Measurements from ENCODE around the gene GFRA4.
"Not testable (repeated sequence)": the region's sequence is repeated elsewhere in the genome, so short reads cannot be mapped to it uniquely, and the experiment has no call there.

GFRA4 gene

DNA sequence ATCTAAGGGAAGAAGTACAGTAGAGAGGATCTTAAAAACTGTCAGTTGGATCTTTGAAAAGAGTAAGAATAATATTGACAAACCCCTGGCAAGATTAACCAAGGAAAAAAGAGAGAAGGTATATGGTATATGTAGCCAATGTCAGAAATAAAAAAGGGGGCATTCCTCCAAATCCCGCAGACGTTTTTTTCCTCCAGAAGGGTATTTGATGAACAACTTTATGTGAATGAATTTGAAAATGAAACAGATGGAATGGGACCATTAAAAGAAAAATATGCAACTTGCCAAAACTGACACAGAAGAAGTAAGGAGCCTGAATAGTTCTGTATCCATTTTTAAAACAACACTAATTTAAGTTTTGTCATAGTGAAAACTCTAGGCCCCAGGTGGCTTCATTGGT lies 35.7 kb downstream of the GFRA4 start:
- no peaks in the 10 kb centered on the region for H3K27me3 ChIP-seq (ENCODE audit: low read depth, low read length)
- H3K27ac ChIP-seq (ENCODE audit: low read length) = no peak overlapping the region
- peaks cover 9 to 26% of the 10 kb centered on the region in 2 donors for H3K36me3 ChIP-seq (ENCODE audit: control insufficient read depth in 1 of 2, insufficient read depth in 2 of 2, low read length in 2 of 2)
- no peak overlapping the region for H3K4me3 ChIP-seq (ENCODE audit: low read depth in 1 of 2, low read length in 2 of 2)
- H3K4me1 ChIP-seq (ENCODE audit: control insufficient read depth in 1 of 2, insufficient read depth in 2 of 2, low read length in 2 of 2) = no peaks in the 10 kb centered on the region
- no peaks in the 10 kb centered on the region for H3K9me3 ChIP-seq (ENCODE audit: control insufficient read depth in 1 of 2, low read length in 2 of 2)

DNA sequence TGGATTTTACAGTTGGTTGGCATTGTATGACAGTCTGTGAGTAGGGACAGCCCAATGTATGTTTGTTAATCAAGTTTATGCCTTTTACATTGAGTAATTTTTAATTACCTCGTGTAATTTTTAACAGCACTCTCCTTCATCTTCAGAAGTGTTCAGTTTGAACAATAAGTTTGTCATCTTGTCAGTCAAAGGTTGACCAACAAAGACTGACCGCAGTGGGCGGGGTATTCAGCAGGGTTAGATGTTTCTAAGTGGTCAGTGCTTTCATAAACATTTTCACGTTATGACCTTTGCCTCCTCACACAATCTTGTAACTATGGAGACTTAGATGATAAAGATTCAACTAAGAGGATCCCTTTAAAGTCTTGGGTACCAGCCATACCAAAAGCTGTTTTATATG lies 40.8 kb downstream of the GFRA4 start:
- no peak overlapping the region for H3K4me3 ChIP-seq (ENCODE audit: low read depth in 1 of 2, low read length in 2 of 2)
- H3K27ac ChIP-seq (ENCODE audit: low read length) = no peak overlapping the region
- H3K4me1 ChIP-seq (ENCODE audit: control insufficient read depth in 1 of 2, insufficient read depth in 2 of 2, low read length in 2 of 2) = no peaks in the 10 kb centered on the region
- no peaks in the 10 kb centered on the region for H3K9me3 ChIP-seq (ENCODE audit: control insufficient read depth in 1 of 2, low read length in 2 of 2)
- H3K36me3 ChIP-seq (ENCODE audit: control insufficient read depth in 1 of 2, insufficient read depth in 2 of 2, low read length in 2 of 2) = peaks cover 18 to 21% of the 10 kb centered on the region in 2 donors
- no peaks in the 10 kb centered on the region for H3K27me3 ChIP-seq (ENCODE audit: low read depth, low read length)

DNA sequence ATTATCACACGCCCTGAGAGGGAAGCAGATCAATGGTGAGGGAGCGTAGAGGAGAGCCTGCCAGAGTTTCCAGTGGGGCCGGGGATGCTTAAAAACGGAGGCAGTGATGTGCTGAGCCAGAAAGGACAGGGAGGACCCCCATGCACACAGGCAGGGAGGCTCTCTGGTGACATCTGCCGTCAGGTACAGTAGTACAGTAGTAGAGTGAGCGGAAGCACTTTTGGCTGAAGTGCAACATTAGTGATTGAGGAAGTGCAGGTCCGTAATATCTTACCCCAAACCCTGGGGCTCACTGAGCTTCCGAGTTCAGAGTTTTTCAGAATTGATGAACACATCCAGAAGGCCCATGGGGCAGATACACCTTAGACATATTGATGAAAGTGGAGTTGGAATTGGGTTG lies 42.1 kb downstream of the GFRA4 start:
- no peaks in the 10 kb centered on the region for H3K9me3 ChIP-seq (ENCODE audit: control insufficient read depth in 1 of 2, low read length in 2 of 2)
- no peak overlapping the region for H3K4me3 ChIP-seq (ENCODE audit: low read depth in 1 of 2, low read length in 2 of 2)
- H3K4me1 ChIP-seq (ENCODE audit: control insufficient read depth in 1 of 2, insufficient read depth in 2 of 2, low read length in 2 of 2) = no peaks in the 10 kb centered on the region
- H3K27me3 ChIP-seq (ENCODE audit: low read depth, low read length) = no peaks in the 10 kb centered on the region
- H3K27ac ChIP-seq (ENCODE audit: low read length) = no peak overlapping the region
- H3K36me3 ChIP-seq (ENCODE audit: control insufficient read depth in 1 of 2, insufficient read depth in 2 of 2, low read length in 2 of 2) = peaks cover 21 to 25% of the 10 kb centered on the region in 2 donors

DNA sequence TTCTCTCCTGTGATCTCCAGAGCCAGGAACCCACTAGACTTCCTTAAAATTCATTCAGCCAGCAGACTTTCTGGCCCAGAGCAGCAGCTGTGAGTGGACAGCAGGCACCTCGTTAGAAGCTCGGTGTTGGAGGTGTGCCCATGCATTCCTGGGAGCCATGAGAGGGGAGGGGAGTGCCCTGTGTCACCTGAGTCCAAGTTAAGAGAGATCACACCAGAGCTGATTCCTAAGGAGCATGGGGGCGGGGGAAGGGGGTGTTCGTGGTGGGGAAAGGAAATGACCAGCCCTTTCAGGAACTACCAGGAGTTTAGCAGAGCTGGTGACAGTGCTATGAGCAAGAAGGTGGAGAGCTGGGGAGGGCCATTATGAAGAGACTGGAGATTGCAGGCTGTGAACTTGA lies 46.9 kb downstream of the GFRA4 start:
- Histone ChIP-seq H3K27me3 (ENCODE audit: low read depth, low read length) (no peaks in the 10 kb centered on the region), H3K27ac (ENCODE audit: low read length) (no peak overlapping the region), H3K4me1 (ENCODE audit: control insufficient read depth in 1 of 2, insufficient read depth in 2 of 2, low read length in 2 of 2) (no peaks in the 10 kb centered on the region), H3K4me3 (ENCODE audit: low read depth in 1 of 2, low read length in 2 of 2) (no peak overlapping the region), H3K36me3 (ENCODE audit: control insufficient read depth in 1 of 2, insufficient read depth in 2 of 2, low read length in 2 of 2) (peaks cover 9 to 25% of the 10 kb centered on the region in 2 donors), H3K9me3 (ENCODE audit: control insufficient read depth in 1 of 2, low read length in 2 of 2) (no peaks in the 10 kb centered on the region)

DNA sequence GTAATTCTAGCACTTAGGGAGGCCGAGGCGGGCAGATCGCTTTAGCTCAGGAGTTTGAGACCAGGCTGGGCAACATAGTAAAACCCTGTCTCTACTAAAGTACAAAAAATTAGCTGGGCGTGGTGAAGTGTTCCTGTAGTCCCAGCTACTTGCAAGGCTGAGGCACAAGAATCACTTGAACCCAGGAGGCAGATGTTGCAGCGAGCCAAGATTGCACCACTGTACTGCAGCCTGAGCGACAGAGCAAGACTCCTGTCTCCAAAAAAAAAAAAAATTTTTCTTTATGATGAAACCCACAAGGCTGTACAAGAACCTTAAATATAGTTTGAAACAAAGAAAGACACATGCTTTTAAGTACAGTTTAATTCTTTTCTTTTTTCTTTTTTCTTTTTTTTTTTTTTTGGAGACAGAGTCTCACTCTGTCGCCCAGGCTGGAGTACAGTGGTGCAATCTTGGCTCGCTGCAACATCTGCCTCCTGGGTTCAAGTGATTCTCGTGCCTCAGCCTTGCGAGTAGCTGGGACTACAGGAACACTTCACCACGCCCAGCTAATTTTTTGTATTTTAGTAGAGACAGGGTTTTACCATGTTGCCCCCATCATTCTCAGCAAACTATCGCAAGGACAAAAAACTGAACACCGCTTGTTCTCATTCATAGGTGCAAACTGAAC lies 47.9 kb downstream of the GFRA4 start:
- not testable (repeated sequence) for H3K4me3 ChIP-seq (ENCODE audit: low read depth in 1 of 2, low read length in 2 of 2); H3K27me3 ChIP-seq (ENCODE audit: low read depth, low read length); H3K27ac ChIP-seq (ENCODE audit: low read length); H3K4me1 ChIP-seq (ENCODE audit: control insufficient read depth in 1 of 2, insufficient read depth in 2 of 2, low read length in 2 of 2); H3K9me3 ChIP-seq (ENCODE audit: control insufficient read depth in 1 of 2, low read length in 2 of 2)
- H3K36me3 ChIP-seq (ENCODE audit: control insufficient read depth in 1 of 2, insufficient read depth in 2 of 2, low read length in 2 of 2) = peaks cover 9 to 25% of the 10 kb centered on the region in 2 donors

DNA sequence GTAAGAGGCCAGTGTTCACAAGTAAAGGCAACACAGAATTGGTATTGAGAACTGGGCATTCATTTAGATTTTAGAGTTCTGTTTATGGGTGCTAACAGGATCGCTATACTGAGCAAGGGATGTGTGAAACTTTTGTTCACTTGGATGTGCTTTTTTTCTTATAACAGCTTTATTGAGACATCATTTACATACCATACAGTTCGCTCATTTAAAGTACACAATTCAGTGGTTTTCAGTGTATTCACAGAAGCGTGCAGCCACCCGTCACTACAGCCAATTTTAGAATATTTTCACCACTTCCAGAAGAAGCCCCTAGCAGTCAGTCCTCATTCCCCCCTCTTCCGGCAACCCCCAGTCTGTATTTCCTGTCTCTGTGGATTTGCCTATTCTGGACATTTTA lies 48.7 kb downstream of the GFRA4 start:
- Histone ChIP-seq H3K4me3 (ENCODE audit: low read depth in 1 of 2, low read length in 2 of 2) (no peak overlapping the region), H3K27me3 (ENCODE audit: low read depth, low read length) (no peaks in the 10 kb centered on the region), H3K9me3 (ENCODE audit: control insufficient read depth in 1 of 2, low read length in 2 of 2) (no peaks in the 10 kb centered on the region), H3K36me3 (ENCODE audit: control insufficient read depth in 1 of 2, insufficient read depth in 2 of 2, low read length in 2 of 2) (peaks cover 9 to 25% of the 10 kb centered on the region in 2 donors), H3K27ac (ENCODE audit: low read length) (no peak overlapping the region), H3K4me1 (ENCODE audit: control insufficient read depth in 1 of 2, insufficient read depth in 2 of 2, low read length in 2 of 2) (no peaks in the 10 kb centered on the region)

DNA sequence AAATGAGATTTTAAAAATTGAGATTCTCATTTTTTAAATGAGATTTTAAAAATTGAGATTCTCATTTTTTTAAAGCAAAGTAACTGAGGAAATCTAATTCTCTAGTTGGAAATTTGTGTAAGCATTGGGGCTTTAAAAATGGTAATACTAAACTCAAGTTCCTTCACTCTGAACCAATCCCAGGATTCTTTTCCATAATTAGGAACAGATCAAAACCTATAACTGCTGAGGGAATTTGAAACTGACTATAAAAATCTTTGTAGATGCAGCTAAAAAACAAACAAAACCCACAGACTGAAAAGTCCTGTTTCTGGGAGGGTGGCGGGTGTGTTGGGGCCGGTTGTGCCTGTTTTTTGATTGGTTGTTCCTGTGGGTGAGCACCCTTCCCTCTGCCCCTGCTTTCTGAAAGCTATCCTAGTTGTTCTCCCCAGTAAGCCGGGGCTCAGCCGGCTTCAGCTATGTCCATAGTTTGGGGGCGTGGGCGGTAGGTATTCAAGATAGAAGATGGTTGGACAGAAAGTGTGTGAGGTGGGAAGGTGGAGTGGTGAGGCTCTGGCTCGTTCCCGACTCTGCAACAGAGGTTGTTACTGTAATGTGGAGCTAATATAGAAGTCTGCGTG lies 49.3 kb downstream of the GFRA4 start:
- Histone ChIP-seq H3K4me3 (ENCODE audit: low read depth in 1 of 2, low read length in 2 of 2) (no peak overlapping the region), H3K27me3 (ENCODE audit: low read depth, low read length) (no peaks in the 10 kb centered on the region), H3K27ac (ENCODE audit: low read length) (no peak overlapping the region), H3K36me3 (ENCODE audit: control insufficient read depth in 1 of 2, insufficient read depth in 2 of 2, low read length in 2 of 2) (peaks cover 9 to 20% of the 10 kb centered on the region in 2 donors), H3K9me3 (ENCODE audit: control insufficient read depth in 1 of 2, low read length in 2 of 2) (no peaks in the 10 kb centered on the region), H3K4me1 (ENCODE audit: control insufficient read depth in 1 of 2, insufficient read depth in 2 of 2, low read length in 2 of 2) (no peaks in the 10 kb centered on the region)

DNA sequence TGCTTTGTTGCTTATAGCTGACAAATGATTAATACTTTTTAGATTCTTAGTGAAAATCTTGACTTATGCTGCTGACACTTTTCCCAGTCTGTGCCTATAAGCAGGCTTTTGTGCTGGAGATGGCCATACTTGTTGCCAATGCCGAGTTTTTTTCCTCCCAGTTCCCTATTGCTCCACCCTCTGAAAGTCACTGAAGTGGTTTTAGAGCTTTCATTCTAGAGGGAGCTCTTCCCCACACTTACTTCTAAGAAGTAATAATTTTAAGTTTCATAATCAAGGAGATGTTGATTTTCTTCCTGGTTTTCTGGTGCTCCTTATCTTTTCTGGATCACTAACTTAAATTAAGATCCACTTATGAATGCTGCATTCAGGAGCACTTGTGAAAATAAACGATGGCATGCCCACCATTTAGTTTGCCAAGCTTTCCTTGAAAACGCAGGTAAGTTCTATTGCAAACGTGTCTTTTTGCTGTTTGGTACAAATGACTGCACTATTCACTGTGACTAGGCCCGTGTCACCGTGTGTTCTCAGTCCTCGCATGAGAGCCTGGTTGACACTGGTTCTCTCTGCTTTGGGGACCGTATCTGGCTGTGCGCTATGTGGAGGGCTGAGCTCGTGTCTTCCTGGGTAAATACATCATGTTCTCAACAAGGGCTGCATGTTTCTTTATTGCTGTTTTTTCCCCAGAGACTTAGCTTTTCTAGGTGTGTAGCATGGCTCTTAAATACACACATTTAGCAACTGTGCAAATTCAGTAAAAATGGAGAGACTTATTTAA lies 50.2 kb downstream of the GFRA4 start:
- no peak overlapping the region for H3K4me3 ChIP-seq (ENCODE audit: low read depth in 1 of 2, low read length in 2 of 2)
- no peaks in the 10 kb centered on the region for H3K4me1 ChIP-seq (ENCODE audit: control insufficient read depth in 1 of 2, insufficient read depth in 2 of 2, low read length in 2 of 2)
- no peak overlapping the region for H3K27ac ChIP-seq (ENCODE audit: low read length)
- no peaks in the 10 kb centered on the region for H3K9me3 ChIP-seq (ENCODE audit: control insufficient read depth in 1 of 2, low read length in 2 of 2)
- H3K36me3 ChIP-seq (ENCODE audit: control insufficient read depth in 1 of 2, insufficient read depth in 2 of 2, low read length in 2 of 2) = peaks cover 9 to 14% of the 10 kb centered on the region in 2 donors
- no peaks in the 10 kb centered on the region for H3K27me3 ChIP-seq (ENCODE audit: low read depth, low read length)

DNA sequence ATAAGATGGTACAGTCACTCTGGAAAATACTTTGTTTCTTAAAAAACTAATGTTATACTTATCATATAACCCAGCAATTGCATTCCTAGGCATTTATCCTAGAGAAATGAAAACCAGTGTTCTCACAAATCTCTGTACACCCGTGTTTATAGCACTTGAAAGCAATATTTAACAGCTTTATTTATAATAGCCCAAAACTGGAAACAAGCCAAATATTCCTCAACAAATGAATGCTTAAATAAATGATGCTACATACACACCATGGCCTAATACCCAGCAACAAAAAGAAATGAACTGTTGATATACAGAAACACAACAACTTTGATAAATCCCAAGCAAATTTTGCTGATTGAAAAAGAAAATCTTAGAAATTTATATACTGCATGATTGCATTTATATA lies 51.3 kb downstream of the GFRA4 start:
- Histone ChIP-seq H3K36me3 (ENCODE audit: control insufficient read depth in 1 of 2, insufficient read depth in 2 of 2, low read length in 2 of 2) (peaks cover 9 to 13% of the 10 kb centered on the region in 2 donors), H3K4me1 (ENCODE audit: control insufficient read depth in 1 of 2, insufficient read depth in 2 of 2, low read length in 2 of 2) (no peaks in the 10 kb centered on the region), H3K27me3 (ENCODE audit: low read depth, low read length) (no peaks in the 10 kb centered on the region), H3K4me3 (ENCODE audit: low read depth in 1 of 2, low read length in 2 of 2) (no peak overlapping the region), H3K27ac (ENCODE audit: low read length) (no peak overlapping the region), H3K9me3 (ENCODE audit: control insufficient read depth in 1 of 2, low read length in 2 of 2) (no peaks in the 10 kb centered on the region)
